VCaP (cell line): ENCODE results near the gene SMIM15.

Source experiments
- H3K27ac ChIP-seq: fragments of 450-650 bp; 2 replicates; pipeline ENCODE4 v1.5.1; 2017
- CTCF ChIP-seq: fragments of 450-650 bp; conservative IDR thresholded peaks from 2 replicates; pipeline ENCODE4 v1.5.1; 2017; ENCODE audit warnings: mild to moderate bottlenecking, moderate library complexity

The SMIM15 gene

GRCh38 chr5:61139094-61139873 is 23.0 kb downstream of the SMIM15 start:
- no peak overlapping the region for H3K27ac ChIP-seq
- TF ChIP-seq CTCF: no peak; the same call in 1 of the 2 replicates

GRCh38 chr5:61137835-61138234 is 24.4 kb downstream of the SMIM15 start:
- H3K27ac ChIP-seq: no peak overlapping the region
- TF ChIP-seq CTCF: no peak

GRCh38 chr5:61132559-61132958 is 29.7 kb downstream of the SMIM15 start:
- TF ChIP-seq CTCF: no peak
- H3K27ac ChIP-seq: no peak overlapping the region

DNA sequence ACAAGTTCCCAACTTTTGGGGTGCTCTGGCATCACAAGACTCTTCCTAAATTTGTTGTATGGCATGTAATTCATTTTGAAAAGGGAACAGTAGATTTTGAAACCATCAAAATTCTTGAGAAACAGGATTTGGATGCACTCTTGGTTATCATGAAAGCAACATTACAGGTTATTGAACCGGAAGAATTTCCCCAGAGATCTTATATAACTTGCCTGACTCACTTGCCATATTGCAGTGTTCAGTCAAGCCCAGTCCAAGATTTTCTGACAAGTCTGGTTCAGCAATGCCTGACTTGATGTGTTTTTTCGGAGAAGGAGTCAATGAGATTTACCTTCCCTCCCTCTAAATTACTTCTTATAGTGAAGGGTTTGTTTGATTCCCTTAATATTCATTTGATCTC is 32.0 kb downstream of the SMIM15 start:
- no peak overlapping the region for H3K27ac ChIP-seq
- no peak for TF ChIP-seq CTCF

- peak overlapping the region; percentile 31; the same call in 1 of the 2 replicates for H3K27ac ChIP-seq
- TF ChIP-seq CTCF: no peak
Measured at GRCh38 chr5:61123145-61123544, 39.1 kb downstream of the SMIM15 start.

- no peak for TF ChIP-seq CTCF
- no peak overlapping the region for H3K27ac ChIP-seq
Measured at GRCh38 chr5:61120534-61120933, 41.7 kb downstream of the SMIM15 start.

DNA sequence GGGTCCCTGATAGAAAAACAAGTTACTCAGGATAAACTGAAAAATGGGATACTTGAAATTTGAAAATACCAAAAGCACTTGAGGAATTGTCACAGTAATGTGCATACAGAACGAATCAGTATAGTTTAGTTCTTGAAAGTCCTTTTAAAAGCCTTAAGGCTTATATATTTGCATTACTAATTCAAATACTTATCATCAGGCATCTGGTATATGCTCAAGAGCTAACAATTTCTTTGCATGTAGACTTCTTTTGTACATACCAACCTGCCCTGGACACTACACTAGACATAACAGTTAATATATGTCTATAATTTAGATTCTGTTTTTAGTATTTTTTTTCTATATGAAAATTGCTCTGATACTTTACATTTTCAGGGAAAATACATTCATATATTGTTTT is 43.2 kb downstream of the SMIM15 start:
- H3K27ac ChIP-seq: no peak overlapping the region
- no peak for TF ChIP-seq CTCF
